ENCODE data around the gene RPL23.

Gene RPL23
- total RNA-seq = 776 to 977 (median 934) reads per million in 4 donors

DNA sequence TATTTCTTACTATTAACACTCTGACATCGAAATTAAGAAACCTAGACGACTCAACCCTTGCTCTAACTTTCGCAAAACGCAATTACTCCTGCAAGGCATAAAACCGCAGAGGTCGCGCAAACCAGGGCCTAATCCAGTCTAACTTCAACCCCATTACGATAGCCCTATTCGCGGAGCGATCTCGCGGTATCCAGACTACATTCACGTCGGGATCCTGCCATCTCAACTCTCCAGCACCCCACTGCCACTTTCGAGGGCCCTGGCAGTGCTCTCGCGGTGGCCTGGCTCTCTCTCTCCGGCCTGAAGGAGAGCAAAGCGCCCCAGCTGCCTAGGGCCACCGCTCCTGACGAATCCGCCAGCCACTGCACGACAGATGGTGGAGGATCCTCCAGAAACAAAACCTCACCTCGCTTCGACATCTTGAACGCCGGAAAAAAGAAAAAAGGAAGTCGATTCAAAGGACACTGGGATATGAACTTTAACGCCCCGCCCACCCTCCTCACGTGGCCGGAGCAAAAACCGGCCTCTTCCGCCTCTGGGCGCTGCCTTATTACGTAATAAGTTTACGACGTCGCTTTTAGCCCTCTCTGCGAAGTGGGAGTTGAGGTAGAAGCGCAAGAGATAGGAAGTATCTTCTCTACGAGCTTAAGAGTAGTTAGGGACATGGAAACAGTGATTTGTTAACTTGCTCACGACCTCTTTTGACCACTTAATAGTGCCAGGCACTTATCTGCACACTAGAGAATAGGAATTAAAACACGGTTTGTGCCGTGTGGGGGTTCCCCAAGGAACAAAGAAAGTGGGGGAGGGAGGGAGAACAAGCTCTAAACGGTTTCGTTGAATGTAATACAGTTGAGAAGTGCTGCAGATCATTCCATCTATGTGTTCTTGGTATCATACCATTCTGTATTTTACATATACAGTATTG is at the start of gene RPL23:
Gene RPL23 (minus strand): TSS at position 430 of the 928 bp plus-strand sequence. CDS start 11 bp downstream, at position 419.
- DNase-seq = peak; percentile 78 to 96 (median 87)

DNA sequence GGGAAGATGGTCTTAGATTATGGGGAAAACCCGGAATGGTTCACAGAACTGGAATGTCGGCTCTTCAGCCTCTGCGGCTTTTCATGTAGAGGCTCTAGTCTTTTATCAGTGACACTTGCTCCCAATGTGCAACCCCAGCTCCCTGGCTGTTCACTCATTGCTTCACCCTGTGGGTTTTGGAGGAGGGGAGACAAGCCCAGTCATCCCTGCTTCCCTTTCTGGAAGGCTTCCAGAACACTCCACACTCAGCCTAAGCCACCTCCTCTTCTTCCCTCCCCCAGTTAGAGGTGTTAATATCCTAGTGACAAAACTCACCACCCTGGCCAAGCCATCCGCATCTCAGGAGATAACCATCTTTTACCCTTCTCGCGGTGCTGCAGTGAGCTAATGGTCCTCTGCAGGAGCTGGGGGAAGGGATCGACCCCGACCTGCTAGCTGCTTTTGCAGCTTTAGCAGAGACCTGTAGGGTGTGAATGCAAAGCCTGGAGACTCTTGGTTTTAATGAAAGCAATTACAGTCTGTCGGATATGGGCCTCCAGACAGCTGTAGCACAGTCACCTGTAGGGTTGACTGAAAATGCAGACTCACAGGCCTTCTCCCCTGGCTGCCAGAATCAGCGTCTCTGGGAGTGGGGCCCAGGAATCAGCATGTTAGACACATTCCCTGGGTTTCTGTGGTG is 47.6 kb upstream of the RPL23 start:
- peak in 1 of 5 donors; percentile 67 for DNase-seq

- DNase-seq = no peak
Measured at GRCh38 chr17:38899421-38899820, 45.9 kb upstream of the RPL23 start.

- peak; percentile 56 to 90 (median 71) for DNase-seq
Measured at GRCh38 chr17:38898812-38899348, 45.4 kb upstream of the RPL23 start.

- DNase-seq = peak in 1 of 5 donors; percentile 60
Measured at GRCh38 chr17:38898291-38898679, 44.8 kb upstream of the RPL23 start.

GRCh38 chr17:38897671-38898290 is 44.3 kb upstream of the RPL23 start:
- DNase-seq = no peak

DNA sequence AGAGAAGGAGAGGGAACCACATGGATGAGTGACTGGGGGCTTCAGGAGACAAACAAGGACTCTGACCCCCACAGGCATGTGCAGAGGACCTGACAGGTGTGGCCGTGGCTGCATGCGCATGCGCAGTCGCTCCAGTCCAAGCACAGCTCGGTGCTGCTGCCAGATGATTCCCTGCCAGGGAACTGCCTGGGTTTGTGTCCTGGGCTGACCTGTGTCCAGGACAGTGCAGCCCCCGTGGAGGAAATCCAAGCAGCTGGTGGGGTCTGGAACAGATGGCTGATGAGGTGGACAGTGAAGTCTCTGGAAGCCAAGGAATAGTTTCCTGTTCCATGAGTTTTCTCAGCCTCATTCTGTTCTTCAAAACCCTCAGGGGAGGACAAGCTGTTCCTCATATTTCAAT is 43.7 kb upstream of the RPL23 start:
- no peak for DNase-seq

GRCh38 chr17:38896346-38896954 is 42.9 kb upstream of the RPL23 start:
- no peak for DNase-seq

DNA sequence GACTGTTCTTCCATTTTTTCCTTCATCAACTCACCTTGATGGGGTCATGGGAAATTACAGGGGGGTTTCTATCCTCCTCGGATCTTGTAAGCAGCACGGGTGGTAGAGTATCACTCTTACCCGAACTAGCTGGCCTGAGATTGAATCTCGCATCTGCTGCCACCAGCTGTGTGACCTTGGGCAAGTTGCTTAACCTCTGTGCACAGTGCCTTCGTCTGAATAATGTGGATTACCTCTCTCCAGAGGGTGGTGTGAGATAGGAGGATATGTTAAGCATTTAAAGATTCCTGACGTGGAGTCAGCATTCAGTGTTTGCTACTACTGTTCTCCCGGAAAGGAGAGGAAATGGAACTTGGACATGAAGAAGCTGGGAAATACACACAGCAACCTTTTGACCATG is 40.8 kb upstream of the RPL23 start:
- DNase-seq = no peak

GRCh38 chr17:38893607-38894006 is 40.1 kb upstream of the RPL23 start:
- peak in 1 of 5 donors; percentile 29 for DNase-seq

DNA sequence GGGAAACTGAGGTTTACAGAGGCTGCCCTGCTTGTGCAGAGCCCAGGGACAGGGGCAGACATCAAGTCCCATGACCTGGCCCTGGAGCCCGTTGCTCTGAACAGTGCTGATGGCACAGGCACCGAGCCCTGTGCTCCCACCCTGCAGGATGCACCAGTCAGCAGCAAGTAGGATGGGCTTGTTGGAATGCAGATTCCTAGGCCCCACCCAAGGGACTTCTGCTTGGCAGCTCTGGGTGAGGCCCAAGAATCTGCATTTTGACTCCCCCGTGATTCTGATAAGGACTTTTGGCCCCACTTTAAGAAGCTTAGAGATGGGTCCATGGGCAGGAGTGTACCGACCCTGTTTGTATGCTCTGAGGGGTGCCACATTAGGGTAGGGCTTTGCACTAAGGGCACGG is 39.6 kb upstream of the RPL23 start:
- DNase-seq = no peak

- DNase-seq = no peak
Measured at GRCh38 chr17:38892620-38893019, 39.1 kb upstream of the RPL23 start.

GRCh38 chr17:38892083-38892482 is 38.6 kb upstream of the RPL23 start:
- DNase-seq = no peak

GRCh38 chr17:38891441-38891840 is 37.9 kb upstream of the RPL23 start:
- DNase-seq = no peak

DNA sequence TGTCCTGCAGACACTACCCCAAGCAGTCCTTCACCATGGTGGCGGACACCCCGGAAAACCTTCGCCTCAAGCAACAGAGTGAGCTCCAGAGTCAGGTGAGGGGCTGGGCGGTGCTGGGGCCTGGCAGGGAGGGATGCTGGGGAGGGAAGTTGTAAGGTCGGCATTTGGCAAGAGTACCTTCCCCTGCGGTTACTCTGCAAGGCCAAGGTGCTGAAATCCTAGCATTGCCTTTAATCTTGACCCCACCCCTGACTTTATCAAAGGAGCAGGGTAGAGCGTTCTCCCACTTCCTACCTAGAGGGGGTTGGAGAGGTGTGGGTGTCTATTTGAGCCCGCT is 36.9 kb upstream of the RPL23 start:
- no peak for DNase-seq

- DNase-seq = no peak
Measured at GRCh38 chr17:38889745-38890409, 36.4 kb upstream of the RPL23 start.

- no peak for DNase-seq
Measured at GRCh38 chr17:38888842-38889241, 35.3 kb upstream of the RPL23 start.

DNA sequence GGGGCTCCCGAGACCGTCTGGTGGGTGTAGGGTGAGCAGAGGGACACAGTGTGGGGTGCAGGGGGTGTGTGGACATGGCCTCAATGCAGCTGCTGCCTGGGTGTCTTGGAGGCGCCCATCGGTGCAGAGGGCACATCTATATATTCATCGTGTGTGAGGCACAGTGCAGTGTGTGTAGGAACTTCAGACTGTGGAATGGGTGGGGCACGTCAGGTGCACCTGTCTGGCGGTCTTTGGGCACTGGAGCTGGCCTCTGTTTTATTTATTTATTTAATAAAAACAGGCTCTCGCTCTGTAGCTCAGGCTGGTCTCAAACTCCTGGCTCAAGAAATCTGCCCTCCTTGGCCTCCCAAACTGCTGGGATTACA is 33.1 kb upstream of the RPL23 start:
- DNase-seq = no peak

GRCh38 chr17:38885728-38886642 is 32.5 kb upstream of the RPL23 start:
- no peak for DNase-seq

DNA sequence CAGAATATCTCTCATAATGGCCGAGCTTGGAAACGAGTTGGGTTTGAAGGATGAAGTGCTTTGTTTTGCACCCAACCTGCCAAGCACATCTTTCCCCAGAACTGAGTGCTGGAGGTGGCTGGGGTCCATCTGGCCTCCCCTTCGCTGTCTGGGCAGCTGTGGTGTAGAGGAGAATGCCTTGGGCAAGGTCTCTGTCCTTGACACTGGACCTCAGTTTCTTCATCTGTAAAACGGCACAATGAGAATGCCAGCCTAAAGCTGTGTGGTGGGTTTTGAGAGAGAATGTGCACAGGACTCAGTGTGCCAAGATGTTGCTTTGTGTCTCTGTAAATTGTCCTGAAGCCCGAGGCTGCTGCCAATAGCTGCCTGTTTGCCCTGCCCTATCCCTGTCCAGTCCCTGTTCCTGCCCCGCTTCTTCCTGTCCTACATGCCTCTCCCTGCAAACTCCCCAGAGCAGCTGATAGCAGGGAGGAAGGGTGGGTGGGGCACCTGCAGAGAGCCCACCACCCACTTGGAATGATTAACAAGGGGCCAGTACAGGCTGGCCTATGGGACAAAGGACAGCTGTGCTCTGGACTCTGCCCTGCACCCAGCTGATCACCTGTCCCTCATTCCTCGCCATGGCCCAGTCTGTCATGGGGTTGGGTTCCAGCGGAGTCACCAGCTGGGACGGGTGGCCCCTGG is 31.7 kb upstream of the RPL23 start:
- no peak for DNase-seq
